ENCODE data around the gene PDGFRB. TPM values are rescaled to one million over a fixed set of nuclear protein-coding genes. Genes with fewer than 3 reads are reported as not detected.

The PDGFRB gene
- total RNA-seq, 1 experiment from 2014 or later: not detected

GRCh38 chr5:150146235-150146634 is 9.4 kb downstream of the PDGFRB start:
- Histone ChIP-seq H3K27ac (no peak overlapping the region), H3K9me2 (ENCODE audit: insufficient read depth) (no peaks in the 10 kb centered on the region), H3K4me1 (replicated peaks; ENCODE audit: insufficient read depth) (peaks cover 17% of the 10 kb centered on the region), H3K27me3 (ENCODE audit: insufficient read depth, low read depth) (no peaks in the 10 kb centered on the region), H3F3A (ENCODE audit: insufficient read depth, low read depth) (peaks cover 10% of the 10 kb centered on the region), H4K20me1 (ENCODE audit: insufficient read depth) (no peaks in the 10 kb centered on the region), H3K36me3 (ENCODE audit: low read depth) (no peaks in the 10 kb centered on the region), H3K79me2 (ENCODE audit: low read depth) (no peaks in the 10 kb centered on the region), H3K9me3 (ENCODE audit: insufficient read depth, low read depth) (no peaks in the 10 kb centered on the region), H2AFZ (no peak overlapping the region), H3K4me2 (no peak overlapping the region), H3K4me3 (no peak overlapping the region)
- intact Hi-C loops (cut with micrococcal nuclease; ENCODE audit: unreplicated experiment): no loop called here
- ChIA-PET POLR2A (ENCODE audit: unreplicated experiment) (no interaction called here), CTCF (no interaction called here)
- no peak for TF ChIP-seq EZH2 (IDR thresholded peaks at IDR 0.05; ENCODE audit: low read depth)
- TF ChIP-seq CTCF (conservative IDR thresholded peaks at IDR 0.05): no peak
- BruUV-seq (replicated peaks): no TSS peak
- DNase-seq: no peak

GRCh38 chr5:150144879-150145278 is 10.8 kb downstream of the PDGFRB start:
- H3K4me1 ChIP-seq (replicated peaks; ENCODE audit: insufficient read depth): peaks cover 17% of the 10 kb centered on the region
- H3F3A ChIP-seq (ENCODE audit: insufficient read depth, low read depth): peaks cover 10% of the 10 kb centered on the region
- H3K27me3 ChIP-seq (ENCODE audit: insufficient read depth, low read depth): no peaks in the 10 kb centered on the region
- ChIA-PET POLR2A (ENCODE audit: unreplicated experiment) (no interaction called here), CTCF (interaction anchor here (0.7 kb wide), 1 partner anchor 73 kb away, joined by 3 read pairs; no protein-coding TSS in a partner anchor)
- H3K36me3 ChIP-seq (ENCODE audit: low read depth): no peaks in the 10 kb centered on the region
- no peak overlapping the region for H2AFZ ChIP-seq
- no peak for DNase-seq
- BruUV-seq (replicated peaks): no TSS peak
- H3K9me3 ChIP-seq (ENCODE audit: insufficient read depth, low read depth): no peaks in the 10 kb centered on the region
- H3K4me2 ChIP-seq: no peak overlapping the region
- no peak for TF ChIP-seq EZH2 (IDR thresholded peaks at IDR 0.05; ENCODE audit: low read depth)
- no peak for TF ChIP-seq CTCF (conservative IDR thresholded peaks at IDR 0.05)
- intact Hi-C loops (cut with micrococcal nuclease; ENCODE audit: unreplicated experiment): no loop called here
- H3K79me2 ChIP-seq (ENCODE audit: low read depth): no peaks in the 10 kb centered on the region
- H3K4me3 ChIP-seq: no peak overlapping the region
- no peaks in the 10 kb centered on the region for H4K20me1 ChIP-seq (ENCODE audit: insufficient read depth)
- H3K27ac ChIP-seq: no peak overlapping the region
- no peaks in the 10 kb centered on the region for H3K9me2 ChIP-seq (ENCODE audit: insufficient read depth)

GRCh38 chr5:150144246-150144801 is 11.3 kb downstream of the PDGFRB start:
- Histone ChIP-seq H4K20me1 (ENCODE audit: insufficient read depth) (no peaks in the 10 kb centered on the region), H3K9me2 (ENCODE audit: insufficient read depth) (no peaks in the 10 kb centered on the region), H3K4me1 (replicated peaks; ENCODE audit: insufficient read depth) (peaks cover 17% of the 10 kb centered on the region), H3K9me3 (ENCODE audit: insufficient read depth, low read depth) (no peaks in the 10 kb centered on the region), H3F3A (ENCODE audit: insufficient read depth, low read depth) (peaks cover 10% of the 10 kb centered on the region), H3K27ac (no peak overlapping the region), H3K4me2 (no peak overlapping the region), H2AFZ (no peak overlapping the region), H3K36me3 (ENCODE audit: low read depth) (no peaks in the 10 kb centered on the region), H3K4me3 (no peak overlapping the region), H3K79me2 (ENCODE audit: low read depth) (no peaks in the 10 kb centered on the region), H3K27me3 (ENCODE audit: insufficient read depth, low read depth) (no peaks in the 10 kb centered on the region)
- TF ChIP-seq EZH2 (IDR thresholded peaks at IDR 0.05; ENCODE audit: low read depth): no peak
- TF ChIP-seq CTCF (conservative IDR thresholded peaks at IDR 0.05): no peak
- ChIA-PET CTCF (interaction anchor here (0.7 kb wide), 1 partner anchor 74 kb away, joined by 3 read pairs; no protein-coding TSS in a partner anchor), POLR2A (ENCODE audit: unreplicated experiment) (no interaction called here)
- DNase-seq: no peak
- intact Hi-C loops (cut with micrococcal nuclease; ENCODE audit: unreplicated experiment): no loop called here
- no TSS peak for BruUV-seq (replicated peaks)

Data from PC-9 (cell line).